HG02884 (cell line): ENCODE data around the gene CYP4Z1.
"Not testable (repeated sequence)": the region's sequence is repeated elsewhere in the genome, so short reads cannot be mapped to it uniquely, and the experiment has no call there.

Experiments
- ATAC-seq: cut with Tn5 transposase; IDR thresholded peaks from one replicate; pipeline ENCODE4 v1.9.1; 2021; ENCODE audit warnings: mild to moderate bottlenecking, moderate library complexity; ENCODE audit not compliant: unreplicated experiment

CYP4Z1 gene, protein sequence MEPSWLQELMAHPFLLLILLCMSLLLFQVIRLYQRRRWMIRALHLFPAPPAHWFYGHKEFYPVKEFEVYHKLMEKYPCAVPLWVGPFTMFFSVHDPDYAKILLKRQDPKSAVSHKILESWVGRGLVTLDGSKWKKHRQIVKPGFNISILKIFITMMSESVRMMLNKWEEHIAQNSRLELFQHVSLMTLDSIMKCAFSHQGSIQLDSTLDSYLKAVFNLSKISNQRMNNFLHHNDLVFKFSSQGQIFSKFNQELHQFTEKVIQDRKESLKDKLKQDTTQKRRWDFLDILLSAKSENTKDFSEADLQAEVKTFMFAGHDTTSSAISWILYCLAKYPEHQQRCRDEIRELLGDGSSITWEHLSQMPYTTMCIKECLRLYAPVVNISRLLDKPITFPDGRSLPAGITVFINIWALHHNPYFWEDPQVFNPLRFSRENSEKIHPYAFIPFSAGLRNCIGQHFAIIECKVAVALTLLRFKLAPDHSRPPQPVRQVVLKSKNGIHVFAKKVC

DNA sequence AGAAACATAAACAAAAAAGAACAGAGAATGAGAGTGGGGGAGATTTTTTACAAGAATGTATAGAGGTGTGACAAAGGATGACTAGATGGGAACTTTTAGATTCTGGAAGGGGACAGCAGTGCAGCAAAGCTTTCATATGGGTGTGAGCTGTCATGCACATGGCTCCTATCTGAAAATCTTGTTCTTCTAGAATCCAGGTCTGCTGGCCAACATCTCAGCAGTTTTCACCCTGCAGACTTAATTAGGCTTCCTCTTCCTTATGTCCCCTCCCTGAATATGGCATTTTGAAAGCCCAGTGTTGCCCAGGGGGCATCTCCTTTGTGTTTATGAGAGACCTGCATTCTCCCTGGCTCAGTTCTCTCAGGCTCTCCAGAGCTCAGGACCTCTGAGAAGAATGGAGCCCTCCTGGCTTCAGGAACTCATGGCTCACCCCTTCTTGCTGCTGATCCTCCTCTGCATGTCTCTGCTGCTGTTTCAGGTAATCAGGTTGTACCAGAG, at the start of gene CYP4Z1:
Gene CYP4Z1, plus strand, starts transcription at position 135 of the 498 bp plus-strand sequence. Its CDS starts 260 bp downstream, at position 395.
- ATAC-seq = no peak

DNA sequence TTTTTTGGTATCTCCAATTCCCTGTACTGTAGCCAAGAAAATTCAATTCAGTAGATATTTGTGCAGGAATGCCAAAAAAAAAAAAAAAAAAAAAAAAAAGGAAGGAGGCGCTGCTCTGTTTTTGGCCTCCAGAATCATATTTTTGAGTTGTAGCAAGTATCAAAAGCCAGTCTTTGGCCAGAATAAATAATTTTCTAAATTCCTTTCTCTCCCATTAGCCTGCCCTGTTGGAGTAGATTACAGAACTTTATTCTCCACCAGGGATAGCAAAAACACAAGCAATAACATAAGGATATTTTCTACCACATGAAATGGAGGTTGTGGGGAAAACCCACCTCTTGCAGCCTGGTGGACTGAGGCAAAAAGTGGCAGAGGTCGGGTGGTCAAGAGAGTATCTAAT, 46.0 kb upstream of the CYP4Z1 start:
- no peak for ATAC-seq

DNA sequence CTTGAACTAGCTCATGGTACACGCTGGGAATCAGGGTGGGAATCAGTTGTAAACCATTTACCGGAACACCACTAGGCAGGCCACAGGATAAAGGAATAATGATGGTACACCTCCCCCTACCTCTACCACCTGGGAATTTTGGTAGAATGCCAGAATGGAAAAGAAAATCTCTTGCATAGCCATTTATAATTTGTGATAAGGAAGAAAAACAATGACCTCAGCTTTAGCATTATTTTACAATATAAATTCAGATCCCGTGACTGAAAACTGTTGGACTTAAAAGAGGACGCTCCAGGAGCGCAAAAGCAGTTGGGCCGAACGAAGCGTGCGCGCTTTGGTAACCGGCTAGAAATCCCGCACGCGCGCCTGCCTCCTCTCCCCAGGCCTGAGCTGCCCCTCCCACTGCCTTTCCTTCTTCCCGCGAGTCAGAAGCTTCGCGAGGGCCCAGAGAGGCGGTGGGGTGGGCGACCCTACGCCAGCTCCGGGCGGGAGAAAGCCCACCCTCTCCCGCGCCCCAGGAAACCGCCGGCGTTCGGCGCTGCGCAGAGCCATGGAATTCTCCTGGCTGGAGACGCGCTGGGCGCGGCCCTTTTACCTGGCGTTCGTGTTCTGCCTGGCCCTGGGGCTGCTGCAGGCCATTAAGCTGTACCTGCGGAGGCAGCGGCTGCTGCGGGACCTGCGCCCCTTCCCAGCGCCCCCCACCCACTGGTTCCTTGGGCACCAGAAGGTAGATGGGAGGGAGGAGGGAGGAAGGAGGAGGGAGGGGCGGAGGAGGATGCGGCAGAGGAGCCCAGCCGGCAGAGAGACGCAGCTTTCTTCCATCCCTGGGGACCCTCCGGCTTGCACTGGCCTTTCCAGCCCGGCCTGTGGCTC, 43.5 kb upstream of the CYP4Z1 start, which contains the start of gene CYP4X1:
Gene CYP4X1, plus strand, starts transcription at position 402 of the 873 bp plus-strand sequence. Its CDS starts 149 bp downstream, at position 551.
- no peak for ATAC-seq

DNA sequence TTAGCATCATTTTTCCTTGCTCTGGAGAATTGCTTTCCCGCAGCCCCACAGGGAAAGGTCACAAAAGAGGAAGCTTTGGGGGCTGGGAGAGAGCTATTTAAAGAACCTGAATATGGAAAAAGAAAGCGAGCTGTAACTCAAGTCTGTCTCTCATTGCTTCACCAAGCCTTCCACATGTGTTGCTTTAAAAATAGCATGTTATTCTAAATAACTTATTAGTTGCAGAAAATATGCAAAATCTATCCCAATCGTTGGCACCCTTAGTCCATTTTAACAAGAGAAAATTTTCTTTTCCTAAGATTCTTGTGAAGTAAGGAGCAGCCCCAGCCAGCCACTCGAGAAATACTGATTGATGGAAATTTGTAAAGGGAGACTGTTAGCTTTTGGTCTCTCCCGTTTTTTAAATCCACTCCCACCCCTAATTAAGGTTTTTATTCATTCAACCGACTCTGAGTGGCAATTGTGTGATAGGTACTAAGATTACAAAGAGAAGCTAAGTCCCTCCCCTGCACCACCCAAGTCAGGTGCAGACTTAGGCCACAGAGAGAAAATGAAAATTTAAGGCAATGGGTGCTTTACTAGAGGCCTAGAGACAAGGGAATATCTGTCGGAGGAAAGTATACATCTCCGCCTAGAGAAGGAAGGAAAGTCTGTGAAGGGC, 42.8 kb upstream of the CYP4Z1 start:
- no peak for ATAC-seq

DNA sequence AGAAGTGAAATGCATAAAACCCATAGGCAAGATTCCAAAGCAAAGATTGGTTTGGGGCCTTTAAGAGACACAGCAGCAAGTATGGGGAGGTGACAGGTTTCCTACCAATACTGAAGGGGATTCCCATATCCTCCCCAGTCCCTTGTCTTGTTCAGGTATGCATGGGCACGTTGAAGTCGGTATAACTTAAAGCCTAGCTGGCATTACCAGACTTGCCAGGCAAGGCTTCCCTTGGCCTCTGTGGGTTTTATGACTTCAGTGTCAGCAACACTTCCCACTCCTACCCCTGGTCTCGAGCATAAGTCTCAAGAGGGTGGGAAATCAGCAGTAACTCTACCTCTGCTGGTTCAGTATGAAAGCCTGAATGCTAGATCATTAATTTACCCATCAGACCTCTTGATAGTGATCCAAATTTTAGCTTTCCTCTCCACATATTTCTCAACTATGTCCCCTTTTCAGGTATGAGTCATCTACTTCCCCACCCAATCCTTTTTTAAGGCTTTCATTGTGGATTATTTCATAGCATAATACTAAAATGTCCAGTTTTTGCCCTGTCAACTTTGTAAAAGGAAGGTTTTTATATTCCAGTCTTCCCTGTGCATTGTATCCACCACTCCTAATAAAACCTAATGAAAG, 36.7 kb upstream of the CYP4Z1 start:
- no peak for ATAC-seq

DNA sequence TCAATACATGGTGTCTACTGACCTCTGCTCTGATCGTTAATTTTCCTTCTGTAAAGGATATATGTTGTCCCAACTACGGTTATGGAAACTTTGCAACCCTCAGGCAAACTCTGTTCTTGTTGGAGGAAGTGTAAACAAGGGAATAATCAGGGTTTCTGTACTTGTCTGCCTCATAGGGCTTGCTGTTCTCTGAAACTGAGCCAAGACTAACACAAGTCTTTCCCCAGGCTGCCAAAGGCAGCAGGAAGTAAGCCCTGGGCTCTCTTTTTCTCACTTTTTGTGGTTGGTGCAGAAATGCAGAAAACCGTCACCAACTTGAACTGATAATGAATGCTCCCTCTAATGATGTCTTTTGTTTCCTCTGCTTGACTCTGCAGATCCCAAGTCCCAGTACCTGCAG, 36.0 kb upstream of the CYP4Z1 start:
- no peak for ATAC-seq

DNA sequence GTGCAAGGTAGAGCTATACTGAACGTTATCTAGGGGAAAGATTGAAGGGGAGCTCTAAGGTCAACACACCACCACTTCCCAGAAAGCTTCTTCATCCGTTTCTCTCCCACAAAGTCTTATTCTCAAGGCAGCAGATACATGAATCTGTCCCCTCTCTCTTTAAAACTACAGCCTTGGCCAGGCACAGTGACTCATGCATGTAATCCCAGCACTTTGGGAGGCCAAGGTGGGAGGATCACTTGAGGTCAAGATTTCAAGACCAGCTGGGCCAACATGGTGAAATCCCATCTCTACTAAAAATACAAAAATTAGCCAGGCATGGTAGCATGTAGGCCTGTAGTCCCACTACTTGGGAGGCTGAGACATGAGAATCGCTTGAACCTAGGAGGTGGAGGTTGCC, 35.4 kb upstream of the CYP4Z1 start:
- no peak for ATAC-seq

DNA sequence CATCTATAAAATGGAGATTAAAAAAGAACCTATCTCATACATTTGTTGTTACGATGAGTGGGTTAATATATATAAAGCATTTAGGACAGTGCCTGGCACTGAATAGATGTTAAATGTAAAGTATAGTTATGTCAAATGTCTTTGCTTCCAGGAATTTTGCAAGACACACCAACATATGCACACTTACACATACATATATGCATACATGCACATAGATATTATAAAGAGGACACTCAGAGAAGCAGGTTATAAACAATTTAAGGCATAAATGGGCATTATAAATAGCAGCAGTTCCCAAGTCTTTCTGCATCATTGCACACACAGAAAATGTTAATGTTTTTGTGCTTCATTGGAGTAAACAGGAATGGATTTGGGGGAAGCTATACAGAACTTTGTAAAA, 30.3 kb upstream of the CYP4Z1 start:
- ATAC-seq = no peak

DNA sequence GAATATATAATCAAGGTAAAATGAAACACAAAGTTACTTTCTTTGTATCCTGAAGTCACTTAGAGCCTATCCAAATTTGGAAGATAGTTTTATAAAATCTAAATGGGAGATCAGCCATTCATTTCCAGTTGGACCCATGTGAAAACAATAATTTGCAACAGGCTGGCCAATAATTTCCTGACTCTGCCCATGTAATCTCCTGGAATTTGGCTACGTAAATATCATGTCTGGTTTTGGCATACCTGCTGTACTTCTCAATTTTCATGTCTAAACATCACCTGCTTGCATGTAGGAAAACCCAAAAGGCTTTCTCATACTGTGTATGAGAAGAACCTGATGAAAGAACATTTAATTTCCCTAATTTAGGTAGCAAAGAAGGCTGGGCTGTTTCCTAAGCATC, 7.7 kb upstream of the CYP4Z1 start:
- ATAC-seq = no peak

DNA sequence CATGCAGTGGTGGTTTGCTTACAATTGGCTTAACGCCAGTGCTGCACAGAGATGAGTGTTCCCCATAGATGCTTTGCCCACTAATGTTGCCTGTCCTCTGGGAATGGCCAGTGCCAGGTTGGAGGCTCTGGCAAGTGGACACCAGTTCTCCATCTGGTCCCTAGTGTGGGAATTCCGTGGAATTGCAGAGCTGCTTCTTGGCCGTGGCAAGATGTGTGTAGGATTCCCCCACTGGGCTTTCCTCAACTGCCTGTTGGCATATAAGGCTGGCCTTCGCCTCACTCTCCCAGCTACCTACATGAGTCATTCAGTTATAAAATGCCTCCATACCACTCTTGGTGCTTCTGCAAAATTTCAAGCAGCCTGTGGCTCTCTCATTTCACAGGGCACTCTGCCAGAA, 2.0 kb downstream of the CYP4Z1 start:
- ATAC-seq = not testable (repeated sequence)

DNA sequence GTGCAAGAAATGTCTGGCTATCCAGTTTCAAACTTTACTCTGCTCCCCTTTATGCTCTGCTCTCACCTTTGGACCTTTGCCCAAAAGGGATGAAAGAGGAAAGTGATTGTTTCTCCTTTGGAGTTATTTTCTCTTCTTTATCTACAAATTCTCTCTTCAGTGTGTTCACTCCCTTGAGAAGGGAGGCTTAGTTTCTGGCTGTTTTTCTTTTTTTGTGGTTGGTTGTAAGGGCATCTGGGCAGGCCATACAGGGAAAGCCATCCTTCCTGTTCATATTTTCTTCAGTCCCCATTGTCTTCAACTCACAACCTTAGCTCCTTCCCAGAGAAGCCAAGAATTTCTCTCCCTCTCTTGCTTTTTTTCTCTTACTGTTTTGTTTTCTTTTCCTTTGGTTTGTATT, 2.5 kb downstream of the CYP4Z1 start:
- ATAC-seq = not testable (repeated sequence)

DNA sequence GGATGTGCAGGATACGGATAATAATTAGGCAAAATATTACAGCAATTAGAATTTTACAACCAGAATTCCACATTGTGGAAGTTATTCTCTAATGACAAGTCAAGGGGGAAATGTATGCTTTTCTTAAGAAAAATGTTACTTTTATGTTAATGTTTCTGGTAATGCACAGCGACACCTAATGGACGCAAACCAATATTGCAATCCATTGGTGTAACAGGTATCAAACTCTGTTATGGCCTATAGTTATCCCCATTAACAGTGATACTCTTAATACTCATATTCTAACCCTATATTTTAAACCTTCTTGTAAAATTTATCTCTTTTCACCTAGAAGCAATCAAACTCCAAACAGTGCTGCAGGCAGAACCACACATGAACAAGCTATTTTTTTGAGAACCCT, 22.3 kb downstream of the CYP4Z1 start:
- not testable (repeated sequence) for ATAC-seq

DNA sequence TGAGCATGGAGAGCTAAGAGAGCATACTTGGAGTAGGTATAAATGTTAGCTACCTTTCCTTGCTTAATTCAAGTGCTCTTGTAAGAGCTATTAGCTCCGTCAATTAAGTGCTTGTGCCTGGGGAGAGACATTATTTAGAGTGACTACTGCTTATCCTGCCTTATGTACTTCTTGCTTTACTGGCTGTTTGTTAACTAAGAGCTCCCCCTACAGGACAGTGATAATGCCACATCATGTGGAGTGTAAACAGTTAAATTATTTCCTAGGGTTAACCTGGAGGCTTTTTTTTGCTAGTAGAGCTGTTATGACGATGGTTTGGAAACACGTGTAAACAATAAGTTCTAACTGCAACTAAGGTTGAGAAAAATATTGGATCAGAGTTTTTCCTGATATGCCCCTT, 24.4 kb downstream of the CYP4Z1 start:
- ATAC-seq = not testable (repeated sequence)

DNA sequence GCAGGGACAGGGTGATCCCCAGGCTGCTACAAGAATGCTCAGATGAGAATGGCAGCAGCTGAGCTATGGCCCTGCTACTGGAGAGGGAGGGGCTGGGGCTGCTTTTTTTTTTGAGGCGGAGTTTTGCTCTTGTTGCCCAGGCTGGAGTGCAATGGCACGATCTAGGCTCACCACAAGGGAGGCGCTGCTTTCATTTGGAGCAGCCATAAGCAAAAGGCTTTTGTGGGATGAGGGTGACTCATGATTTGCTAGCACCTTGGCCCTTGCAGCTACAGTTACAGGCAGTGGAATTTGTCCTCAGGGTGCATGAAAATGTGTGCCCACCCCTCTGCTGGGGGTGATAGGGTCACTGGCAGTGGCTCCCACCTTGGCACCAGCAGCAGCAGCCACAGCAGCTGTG, 37.8 kb downstream of the CYP4Z1 start:
- ATAC-seq = no peak

DNA sequence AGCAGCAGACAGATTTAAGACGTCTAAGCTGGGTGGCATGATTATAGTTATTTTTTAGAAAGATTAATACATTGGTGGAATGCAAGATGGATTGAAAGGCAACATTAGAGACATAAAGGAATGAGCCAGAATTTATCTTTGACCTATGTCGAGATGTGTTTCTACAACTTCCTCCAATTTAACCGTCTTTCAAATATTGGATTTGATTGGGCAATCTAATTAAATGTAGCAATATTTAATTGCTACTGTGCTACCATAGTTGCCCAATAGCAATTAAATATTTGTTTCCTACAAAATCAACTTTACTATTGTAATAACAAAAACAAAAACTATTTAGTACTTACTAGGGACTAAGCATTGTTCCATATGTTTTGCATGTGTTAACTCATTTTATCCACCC, 39.8 kb downstream of the CYP4Z1 start:
- no peak for ATAC-seq

DNA sequence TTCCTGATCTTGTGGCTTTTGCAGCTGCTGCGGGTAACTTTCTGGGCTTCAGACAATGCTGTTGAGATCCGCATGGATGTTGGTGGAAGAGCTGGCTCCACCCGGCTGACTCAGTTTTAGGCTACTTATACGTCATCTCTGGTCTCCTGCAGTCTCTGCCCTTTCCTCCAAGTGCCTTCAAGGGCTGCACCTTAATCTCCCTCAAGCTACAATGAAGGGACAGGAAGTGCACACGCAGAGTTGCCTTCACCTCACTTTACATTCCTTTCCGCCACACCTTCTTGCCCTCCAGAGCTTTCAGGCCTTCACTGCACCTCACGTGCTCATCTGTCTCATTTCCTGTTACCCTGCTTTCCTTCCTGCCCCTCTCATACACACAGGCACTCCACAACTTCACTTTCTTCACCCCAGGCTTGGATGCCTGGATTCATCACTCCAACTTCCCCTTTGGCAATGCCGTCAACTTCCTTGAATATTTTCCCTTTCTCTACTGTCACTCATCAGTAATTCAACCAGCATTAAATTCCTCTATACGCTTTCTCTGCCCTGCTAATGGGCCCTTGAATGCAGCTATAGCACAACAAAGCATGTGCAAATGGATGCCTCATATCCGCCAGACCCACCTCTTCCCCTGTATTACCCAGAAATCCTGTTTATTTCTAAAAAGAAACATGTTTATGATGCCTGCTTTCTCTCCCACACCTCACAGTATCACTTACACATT, 41.0 kb downstream of the CYP4Z1 start:
- ATAC-seq = not testable (repeated sequence)

DNA sequence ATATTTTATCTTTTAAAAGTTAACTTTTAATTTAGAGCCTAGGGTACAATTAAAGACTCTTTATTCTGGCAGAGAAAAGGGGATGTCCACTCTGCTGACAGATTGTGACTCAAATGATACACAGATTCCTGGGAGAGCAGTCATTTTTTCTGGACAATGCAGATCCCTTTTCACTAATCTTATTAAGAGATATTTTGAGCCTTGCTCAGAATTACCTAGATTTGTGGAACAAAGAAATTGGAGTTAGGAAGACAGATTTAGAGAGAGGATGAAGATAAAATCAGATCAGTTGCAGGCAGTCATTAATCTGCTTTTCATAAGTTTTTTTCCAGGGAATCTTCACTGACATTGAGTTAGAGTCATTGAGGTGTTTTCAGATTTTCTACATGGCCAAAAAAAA, 42.5 kb downstream of the CYP4Z1 start:
- ATAC-seq = not testable (repeated sequence)

DNA sequence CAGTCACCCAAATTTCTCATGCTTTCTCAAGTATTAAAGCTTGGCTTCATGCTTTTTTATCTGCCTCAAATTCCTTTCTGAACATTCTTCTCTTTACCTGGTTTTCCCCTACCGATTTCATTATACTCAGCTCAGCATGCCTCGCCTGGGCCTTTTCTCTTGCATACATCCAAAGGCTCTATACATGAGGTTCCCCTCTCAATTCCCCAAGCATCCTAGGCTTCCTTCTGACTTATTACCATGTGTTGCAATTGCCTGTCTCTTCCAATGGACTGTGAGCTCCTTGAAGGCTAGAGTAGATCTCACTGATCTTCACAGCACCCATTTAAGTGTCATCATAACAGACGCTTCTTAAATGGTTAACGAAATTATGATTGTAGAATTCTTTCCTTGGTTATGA, 46.1 kb downstream of the CYP4Z1 start:
- ATAC-seq = no peak

DNA sequence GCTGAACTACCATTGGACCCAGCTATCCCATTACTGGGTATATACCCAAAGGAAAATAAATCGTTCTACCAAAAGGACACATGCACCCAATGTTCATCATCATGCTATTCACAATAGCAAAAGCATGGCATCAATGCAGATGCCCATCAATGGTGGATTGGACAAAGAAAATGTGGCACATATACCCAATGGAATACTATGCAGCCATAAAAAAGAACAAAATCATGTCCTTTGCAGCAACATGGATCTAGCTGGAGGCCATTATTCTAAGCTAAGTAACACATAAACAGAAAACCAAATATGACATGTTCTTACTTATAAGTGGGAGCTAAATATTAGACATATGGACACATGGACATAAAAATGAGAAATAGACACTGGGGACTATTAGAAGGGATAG, 54.0 kb downstream of the CYP4Z1 start:
- ATAC-seq = not testable (repeated sequence)

DNA sequence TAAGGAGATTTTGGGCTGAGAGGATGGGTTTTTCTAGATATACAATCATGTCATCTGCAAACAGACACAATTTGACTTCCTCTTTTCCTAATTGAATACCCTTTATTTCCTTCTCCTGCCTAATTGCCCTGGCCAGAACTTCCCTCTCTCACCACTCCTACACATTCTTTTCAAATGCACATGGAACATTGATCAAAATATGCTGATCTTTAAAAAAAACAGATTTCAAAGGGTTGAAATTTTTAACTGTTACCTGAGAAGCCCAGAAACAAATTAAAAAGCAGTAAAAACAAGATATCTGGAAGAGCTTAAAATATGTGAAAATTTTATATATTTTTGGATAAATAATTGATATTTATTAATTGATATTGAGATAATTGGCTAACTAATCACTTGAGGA, 57.8 kb downstream of the CYP4Z1 start:
- not testable (repeated sequence) for ATAC-seq
